Fibroblast of skin of scalp (primary cell): ENCODE results near the gene SGCA.
A peak's percentile ranks its signal among the peaks of the same experiment; 100 is the strongest.

Experiments
- DNase-seq: peaks from one replicate; pipeline ENCODE4 v3.0.0-alpha.2; 2013

SGCA gene

GRCh38 chr17:50149417-50150353 lies 16.1 kb upstream of the SGCA start:
- peak; percentile 43 for DNase-seq

GRCh38 chr17:50150354-50151040 lies 15.3 kb upstream of the SGCA start, which contains the start of gene PPP1R9B:
TSS of gene PPP1R9B (minus strand) at chr17:50150677. CDS start at chr17:50150513, 164 bp downstream.
- no peak for DNase-seq

GRCh38 chr17:50151041-50151936 lies 14.5 kb upstream of the SGCA start:
- peak; percentile 94 for DNase-seq

- DNase-seq: peak; percentile 91
Measured at GRCh38 chr17:50151937-50152547, 13.8 kb upstream of the SGCA start.

GRCh38 chr17:50152736-50153135 lies 13.1 kb upstream of the SGCA start:
- no peak for DNase-seq

- DNase-seq: no peak
Measured at GRCh38 chr17:50153650-50154575, 11.9 kb upstream of the SGCA start.

GRCh38 chr17:50154604-50155003 lies 11.2 kb upstream of the SGCA start:
- DNase-seq: no peak

GRCh38 chr17:50155115-50155819 lies 10.5 kb upstream of the SGCA start:
- peak; percentile 57 for DNase-seq

- no peak for DNase-seq
Measured at GRCh38 chr17:50157891-50158290, 7.9 kb upstream of the SGCA start.

GRCh38 chr17:50161023-50161910 lies 4.5 kb upstream of the SGCA start:
- DNase-seq: peak; percentile 91

- no peak for DNase-seq
Measured at GRCh38 chr17:50161911-50162288, 3.9 kb upstream of the SGCA start.

- no peak for DNase-seq
Measured at GRCh38 chr17:50162466-50163254, 3.1 kb upstream of the SGCA start.

- DNase-seq: no peak
Measured at GRCh38 chr17:50163843-50164696, 1.7 kb upstream of the SGCA start.

GRCh38 chr17:50164697-50164988 lies 1.2 kb upstream of the SGCA start:
- no peak for DNase-seq

- no peak for DNase-seq
Measured at GRCh38 chr17:50165066-50165465, 739 bp upstream of the SGCA start.

- no peak for DNase-seq
Measured at GRCh38 chr17:50165466-50165865, 339 bp upstream of the SGCA start.

GRCh38 chr17:50166518-50167181 lies 845 bp downstream of the SGCA start:
- DNase-seq: no peak
